Activated T-cell treated with anti-CD3 and anti-CD28 coated beads, Interleukin-2, amount 50 U/mL, for 72 hours (primary cell): ENCODE data around the gene PHAF1. TPM values are rescaled to one million over a fixed set of nuclear protein-coding genes. Genes with fewer than 3 reads are reported as not detected.

Experiments
- ATAC-seq, 2 donors: fragments of 150-1000 bp; cut with Tn5 transposase; replicated peaks in 1 of 2; 2 replicates each; pipeline ENCODE4 v1.10.0; 2021; ENCODE audit warnings: moderate library complexity in 2 of 2, mild to moderate bottlenecking in 1 of 2
- DNase-seq, 2 donors: peaks; one replicate each; pipeline ENCODE4 v3.0.0; 2021 to 2022; ENCODE audit warnings: mixed read lengths in 1 of 2
- H3K27ac Mint-ChIP-seq: one replicate; pipeline ENCODE4 v1.8.0; 2022; ENCODE audit warnings: mild to moderate bottlenecking, moderate library complexity, mixed read lengths
- H3K27me3 Mint-ChIP-seq: one replicate; pipeline ENCODE4 v1.8.0; 2022; ENCODE audit warnings: low read depth, mixed read lengths
- H3K36me3 Mint-ChIP-seq, 2 donors: one replicate each; pipeline ENCODE4 v1.8.0; 2022; ENCODE audit warnings: mixed read lengths in 2 of 2, mild to moderate bottlenecking in 1 of 2; ENCODE audit not compliant: insufficient read depth in 2 of 2
- H3K4me1 Mint-ChIP-seq: one replicate; pipeline ENCODE4 v1.8.0; 2022; ENCODE audit warnings: low read depth, mixed read lengths
- H3K4me3 Mint-ChIP-seq, 2 donors: one replicate each; pipeline ENCODE4 v1.8.0; 2022; ENCODE audit warnings: mild to moderate bottlenecking in 2 of 2, mixed read lengths in 2 of 2, moderate library complexity in 2 of 2
- H3K9me3 Mint-ChIP-seq, 2 donors: one replicate each; pipeline ENCODE4 v1.8.0; 2022; ENCODE audit warnings: mixed read lengths in 2 of 2
- total RNA-seq, 2 donors: library from RNA; stranded (reverse); gene quantifications; one replicate each; pipeline ENCODE4 v1.2.3, GENCODE V29; 2022

PHAF1 gene
- total RNA-seq, 2 donors from 2014 or later: 14.8 to 18.2 TPM

- Mint-ChIP-seq H3K36me3 (peaks cover 0 to 1% of the 10 kb centered on the region in 2 donors), H3K4me1 (peaks cover 57% of the 10 kb centered on the region), H3K27ac (no peak overlapping the region), H3K27me3 (peaks cover 23% of the 10 kb centered on the region), H3K4me3 (peak overlapping the region; percentile 78 to 82), H3K9me3 (no peaks in the 10 kb centered on the region)
- DNase-seq (no peak), ATAC-seq (no peak)
Measured at GRCh38 chr16:67154578-67155294, 45.0 kb downstream of the PHAF1 start.

- Mint-ChIP-seq H3K36me3 (peaks cover 0 to 1% of the 10 kb centered on the region in 2 donors), H3K9me3 (no peaks in the 10 kb centered on the region), H3K27me3 (peaks cover 23% of the 10 kb centered on the region), H3K4me1 (peaks cover 60% of the 10 kb centered on the region), H3K27ac (no peak overlapping the region), H3K4me3 (peak overlapping the region; percentile 78 to 82)
- peak; percentile 82 to 91 for DNase-seq
- ATAC-seq: peak; percentile 37
Measured at GRCh38 chr16:67155295-67156142, 45.8 kb downstream of the PHAF1 start.

GRCh38 chr16:67156143-67156844 lies 46.6 kb downstream of the PHAF1 start:
- Mint-ChIP-seq H3K27ac (no peak overlapping the region), H3K36me3 (peaks cover 0 to 5% of the 10 kb centered on the region in 2 donors), H3K4me1 (peaks cover 63% of the 10 kb centered on the region), H3K27me3 (peaks cover 19% of the 10 kb centered on the region), H3K4me3 (peak overlapping the region; percentile 22 to 43), H3K9me3 (no peaks in the 10 kb centered on the region)
- no peak for DNase-seq
- ATAC-seq: no peak

- ATAC-seq: no peak
- Mint-ChIP-seq H3K4me1 (peaks cover 69% of the 10 kb centered on the region), H3K27ac (peak overlapping the region; percentile 25), H3K4me3 (peak overlapping the region in 1 of 2 donors; percentile 93), H3K36me3 (peaks cover 0 to 5% of the 10 kb centered on the region in 2 donors), H3K9me3 (no peaks in the 10 kb centered on the region), H3K27me3 (peaks cover 15% of the 10 kb centered on the region)
- no peak for DNase-seq
Measured at GRCh38 chr16:67157106-67157748, 47.5 kb downstream of the PHAF1 start.

- Mint-ChIP-seq H3K9me3 (no peaks in the 10 kb centered on the region), H3K4me3 (peak overlapping the region; percentile 93 to 94), H3K4me1 (peaks cover 70% of the 10 kb centered on the region), H3K27me3 (peaks cover 15% of the 10 kb centered on the region), H3K27ac (peak overlapping the region; percentile 96), H3K36me3 (peaks cover 0 to 7% of the 10 kb centered on the region in 2 donors)
- DNase-seq: no peak
- ATAC-seq: no peak
Measured at GRCh38 chr16:67157892-67158635, 48.3 kb downstream of the PHAF1 start.

- ATAC-seq (peak; percentile 61 to 65), DNase-seq (peak; percentile 91 to 92)
- H3K4me3 Mint-ChIP-seq: peak overlapping the region; percentile 93 to 94
- H3K36me3 Mint-ChIP-seq: peaks cover 0 to 6% of the 10 kb centered on the region in 2 donors
- H3K27ac Mint-ChIP-seq: peak overlapping the region; percentile 96
- H3K27me3 Mint-ChIP-seq: peaks cover 13% of the 10 kb centered on the region
- H3K9me3 Mint-ChIP-seq: no peaks in the 10 kb centered on the region
- peaks cover 64% of the 10 kb centered on the region for H3K4me1 Mint-ChIP-seq
Measured at GRCh38 chr16:67158637-67159600, 49.2 kb downstream of the PHAF1 start.

- ATAC-seq (no peak), DNase-seq (no peak)
- peaks cover 0 to 6% of the 10 kb centered on the region in 2 donors for H3K36me3 Mint-ChIP-seq
- H3K27me3 Mint-ChIP-seq: peaks cover 21% of the 10 kb centered on the region
- no peaks in the 10 kb centered on the region for H3K9me3 Mint-ChIP-seq
- no peak overlapping the region for H3K27ac Mint-ChIP-seq
- peaks cover 59% of the 10 kb centered on the region for H3K4me1 Mint-ChIP-seq
- peak overlapping the region; percentile 54 to 75 for H3K4me3 Mint-ChIP-seq
Measured at GRCh38 chr16:67161595-67162058, 51.9 kb downstream of the PHAF1 start.

- peaks cover 0 to 6% of the 10 kb centered on the region in 2 donors for H3K36me3 Mint-ChIP-seq
- no peak overlapping the region for H3K27ac Mint-ChIP-seq
- peak overlapping the region; percentile 62 to 75 for H3K4me3 Mint-ChIP-seq
- peaks cover 31% of the 10 kb centered on the region for H3K27me3 Mint-ChIP-seq
- peaks cover 53% of the 10 kb centered on the region for H3K4me1 Mint-ChIP-seq
- DNase-seq (no peak), ATAC-seq (no peak)
- no peaks in the 10 kb centered on the region for H3K9me3 Mint-ChIP-seq
Measured at GRCh38 chr16:67162506-67163163, 52.9 kb downstream of the PHAF1 start.

- DNase-seq (peak; percentile 60 to 61), ATAC-seq (peak; percentile 3 to 8)
- H3K4me3 Mint-ChIP-seq: peak overlapping the region; percentile 62 to 75
- no peaks in the 10 kb centered on the region for H3K9me3 Mint-ChIP-seq
- H3K27me3 Mint-ChIP-seq: peaks cover 39% of the 10 kb centered on the region
- H3K36me3 Mint-ChIP-seq: peaks cover 0 to 6% of the 10 kb centered on the region in 2 donors
- H3K4me1 Mint-ChIP-seq: peaks cover 49% of the 10 kb centered on the region
- H3K27ac Mint-ChIP-seq: no peak overlapping the region
Measured at GRCh38 chr16:67163164-67163998, 53.6 kb downstream of the PHAF1 start.

- Mint-ChIP-seq H3K4me3 (peak overlapping the region; percentile 62 to 75), H3K27me3 (peaks cover 46% of the 10 kb centered on the region), H3K9me3 (no peaks in the 10 kb centered on the region), H3K27ac (no peak overlapping the region), H3K4me1 (peaks cover 46% of the 10 kb centered on the region), H3K36me3 (peaks cover 0 to 6% of the 10 kb centered on the region in 2 donors)
- DNase-seq (peak in 1 of 2 donors; percentile 15), ATAC-seq (no peak)
Measured at GRCh38 chr16:67163999-67164558, 54.3 kb downstream of the PHAF1 start.
